Ishikawa (cell line): ENCODE results near the gene PCSK4.

Experiments
- CEBPB ChIP-seq: IDR thresholded peaks from 2 replicates; pipeline ENCODE4 v1.6.1; 2012
- CREB1 ChIP-seq: IDR thresholded peaks from 2 replicates; pipeline ENCODE4 v1.6.1; 2012; ENCODE audit warnings: low read depth
- EGR1 ChIP-seq: IDR thresholded peaks from 2 replicates; pipeline ENCODE4 v1.6.1; 2012
- EP300 ChIP-seq: IDR thresholded peaks from 2 replicates; pipeline ENCODE4 v1.6.1; 2012; ENCODE audit warnings: borderline replicate concordance
- FOXM1 ChIP-seq: IDR thresholded peaks from 2 replicates; pipeline ENCODE4 v1.6.1; 2012; ENCODE audit warnings: low read depth, borderline replicate concordance
- NFIC ChIP-seq: IDR thresholded peaks from 2 replicates; pipeline ENCODE4 v1.6.1; 2012
- RAD21 ChIP-seq: IDR thresholded peaks from 2 replicates; pipeline ENCODE4 v1.6.1; 2012; ENCODE audit warnings: low read depth
- TAF1 ChIP-seq: IDR thresholded peaks from 2 replicates; pipeline ENCODE4 v1.6.1; 2012; ENCODE audit warnings: low read depth, mild to moderate bottlenecking
- TCF12 ChIP-seq: IDR thresholded peaks from 2 replicates; pipeline ENCODE4 v1.6.1; 2012; ENCODE audit warnings: low read depth
- TEAD4 ChIP-seq: IDR thresholded peaks from 2 replicates; pipeline ENCODE4 v1.6.1; 2012
- YY1 ChIP-seq: IDR thresholded peaks from 2 replicates; pipeline ENCODE4 v1.6.1; 2012; ENCODE audit warnings: low read depth
- ZBTB7A ChIP-seq: IDR thresholded peaks from 2 replicates; pipeline ENCODE4 v1.6.1; 2012; ENCODE audit warnings: low read depth
- TF ChIP-seq, protein P1 (sequence below): IDR thresholded peaks from 2 replicates; pipeline ENCODE4 v1.6.1; 2012
- TF ChIP-seq, protein P2 (sequence below): IDR thresholded peaks from 2 replicates; pipeline ENCODE4 v1.6.1; 2012
- TF ChIP-seq, protein P3 (sequence below): IDR thresholded peaks from 2 replicates; pipeline ENCODE4 v1.6.1; 2012; ENCODE audit warnings: low read depth, mild to moderate bottlenecking

The PCSK4 gene

DNA sequence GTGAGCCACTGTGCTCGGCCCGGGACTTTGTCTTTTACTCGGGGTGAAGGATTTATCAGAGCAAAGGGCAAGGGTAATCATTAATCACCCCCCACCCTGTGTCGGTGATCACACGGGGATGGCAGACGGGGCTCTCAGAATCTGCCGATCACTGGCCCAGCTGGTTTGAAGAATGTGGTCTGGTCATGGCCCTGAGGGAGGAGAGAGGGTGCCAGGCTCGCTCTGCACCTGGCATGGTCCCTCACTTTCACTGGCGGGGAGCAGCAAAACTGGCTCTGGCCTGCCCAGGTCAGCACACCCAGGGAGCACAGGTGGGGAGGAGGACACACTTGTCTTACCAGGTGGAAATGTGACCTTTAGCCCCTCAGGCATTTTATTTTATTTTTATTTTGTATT is 11.0 kb upstream of the PCSK4 start:
- TF ChIP-seq EGR1 (no peak), TCF12 (no peak)

DNA sequence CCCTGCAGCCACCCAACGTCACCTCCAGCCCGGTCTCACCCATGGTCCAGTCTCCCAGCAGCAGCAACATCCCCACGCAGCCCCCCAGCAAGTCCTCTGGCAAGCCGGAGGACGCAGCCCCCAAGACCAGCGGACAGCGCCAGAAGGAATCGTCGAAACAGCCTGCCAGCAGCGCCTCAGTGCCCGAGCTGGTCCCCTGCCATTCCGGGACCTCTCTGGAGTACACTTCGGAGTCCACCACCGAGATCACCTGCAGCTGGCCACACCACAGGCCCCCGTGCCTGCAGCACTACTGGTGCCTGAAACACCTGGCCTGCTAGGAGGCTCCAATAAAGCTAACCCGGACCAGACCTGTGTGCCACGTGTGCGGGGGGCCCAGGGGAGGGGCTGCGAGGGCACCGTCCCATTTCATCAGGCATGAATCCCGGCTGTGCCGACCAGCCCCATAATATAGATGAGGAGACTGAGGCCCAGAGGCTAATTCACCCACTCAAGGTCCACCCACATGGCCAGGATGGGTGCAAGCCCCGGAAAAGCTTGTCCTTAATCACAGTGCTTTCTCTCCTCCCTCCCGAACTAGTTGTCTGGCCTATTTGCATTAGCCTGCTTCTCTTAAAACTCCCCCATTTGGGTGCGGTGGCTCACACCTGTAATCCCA is 7.6 kb upstream of the PCSK4 start:
- no peak for TF ChIP-seq NFIC
- TF ChIP-seq CEBPB, result no peak
- TF ChIP-seq TCF12, result no peak
- no peak for TF ChIP-seq YY1
- no peak for TF ChIP-seq FOXM1
- TF ChIP-seq, protein P1, sequence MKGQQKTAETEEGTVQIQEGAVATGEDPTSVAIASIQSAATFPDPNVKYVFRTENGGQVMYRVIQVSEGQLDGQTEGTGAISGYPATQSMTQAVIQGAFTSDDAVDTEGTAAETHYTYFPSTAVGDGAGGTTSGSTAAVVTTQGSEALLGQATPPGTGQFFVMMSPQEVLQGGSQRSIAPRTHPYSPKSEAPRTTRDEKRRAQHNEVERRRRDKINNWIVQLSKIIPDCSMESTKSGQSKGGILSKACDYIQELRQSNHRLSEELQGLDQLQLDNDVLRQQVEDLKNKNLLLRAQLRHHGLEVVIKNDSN, result no peak
- TF ChIP-seq CREB1, result no peak
- no peak for TF ChIP-seq TAF1
- no peak for TF ChIP-seq ZBTB7A
- TF ChIP-seq, protein P2, sequence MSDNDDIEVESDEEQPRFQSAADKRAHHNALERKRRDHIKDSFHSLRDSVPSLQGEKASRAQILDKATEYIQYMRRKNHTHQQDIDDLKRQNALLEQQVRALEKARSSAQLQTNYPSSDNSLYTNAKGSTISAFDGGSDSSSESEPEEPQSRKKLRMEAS, result no peak
- no peak for TF ChIP-seq EP300
- TF ChIP-seq, protein P3, sequence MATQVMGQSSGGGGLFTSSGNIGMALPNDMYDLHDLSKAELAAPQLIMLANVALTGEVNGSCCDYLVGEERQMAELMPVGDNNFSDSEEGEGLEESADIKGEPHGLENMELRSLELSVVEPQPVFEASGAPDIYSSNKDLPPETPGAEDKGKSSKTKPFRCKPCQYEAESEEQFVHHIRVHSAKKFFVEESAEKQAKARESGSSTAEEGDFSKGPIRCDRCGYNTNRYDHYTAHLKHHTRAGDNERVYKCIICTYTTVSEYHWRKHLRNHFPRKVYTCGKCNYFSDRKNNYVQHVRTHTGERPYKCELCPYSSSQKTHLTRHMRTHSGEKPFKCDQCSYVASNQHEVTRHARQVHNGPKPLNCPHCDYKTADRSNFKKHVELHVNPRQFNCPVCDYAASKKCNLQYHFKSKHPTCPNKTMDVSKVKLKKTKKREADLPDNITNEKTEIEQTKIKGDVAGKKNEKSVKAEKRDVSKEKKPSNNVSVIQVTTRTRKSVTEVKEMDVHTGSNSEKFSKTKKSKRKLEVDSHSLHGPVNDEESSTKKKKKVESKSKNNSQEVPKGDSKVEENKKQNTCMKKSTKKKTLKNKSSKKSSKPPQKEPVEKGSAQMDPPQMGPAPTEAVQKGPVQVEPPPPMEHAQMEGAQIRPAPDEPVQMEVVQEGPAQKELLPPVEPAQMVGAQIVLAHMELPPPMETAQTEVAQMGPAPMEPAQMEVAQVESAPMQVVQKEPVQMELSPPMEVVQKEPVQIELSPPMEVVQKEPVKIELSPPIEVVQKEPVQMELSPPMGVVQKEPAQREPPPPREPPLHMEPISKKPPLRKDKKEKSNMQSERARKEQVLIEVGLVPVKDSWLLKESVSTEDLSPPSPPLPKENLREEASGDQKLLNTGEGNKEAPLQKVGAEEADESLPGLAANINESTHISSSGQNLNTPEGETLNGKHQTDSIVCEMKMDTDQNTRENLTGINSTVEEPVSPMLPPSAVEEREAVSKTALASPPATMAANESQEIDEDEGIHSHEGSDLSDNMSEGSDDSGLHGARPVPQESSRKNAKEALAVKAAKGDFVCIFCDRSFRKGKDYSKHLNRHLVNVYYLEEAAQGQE, result no peak
- no peak for TF ChIP-seq TEAD4
- TF ChIP-seq EGR1, result no peak
- no peak for TF ChIP-seq RAD21

GRCh38 chr19:1496714-1497577 is 6.8 kb upstream of the PCSK4 start:
- TF ChIP-seq EP300 (no peak), FOXM1 (no peak), RAD21 (no peak), CEBPB (no peak), EGR1 (no peak), NFIC (no peak), TCF12 (no peak), YY1 (no peak), CREB1 (no peak), ZBTB7A (no peak)
- TF ChIP-seq, protein P2, result no peak
- TF ChIP-seq, protein P1, result no peak

- no peak for TF ChIP-seq NFIC
- TF ChIP-seq, protein P3, result no peak
- TF ChIP-seq TEAD4, result no peak
- no peak for TF ChIP-seq TAF1
- TF ChIP-seq, protein P2, result no peak
- no peak for TF ChIP-seq TCF12
- no peak for TF ChIP-seq CREB1
- TF ChIP-seq FOXM1, result no peak
Observed at GRCh38 chr19:1495799-1496713, 5.9 kb upstream of the PCSK4 start.
